Measurements from ENCODE around the gene SOWAHD. TPM values are rescaled to one million over a fixed set of nuclear protein-coding genes. Genes with fewer than 3 reads are reported as not detected.
"Not testable (repeated sequence)": the region's sequence is repeated elsewhere in the genome, so short reads cannot be mapped to it uniquely, and the experiment has no call there.

SOWAHD gene
- total RNA-seq, 1 donor from 2014 or later, result under 0.01 TPM

DNA sequence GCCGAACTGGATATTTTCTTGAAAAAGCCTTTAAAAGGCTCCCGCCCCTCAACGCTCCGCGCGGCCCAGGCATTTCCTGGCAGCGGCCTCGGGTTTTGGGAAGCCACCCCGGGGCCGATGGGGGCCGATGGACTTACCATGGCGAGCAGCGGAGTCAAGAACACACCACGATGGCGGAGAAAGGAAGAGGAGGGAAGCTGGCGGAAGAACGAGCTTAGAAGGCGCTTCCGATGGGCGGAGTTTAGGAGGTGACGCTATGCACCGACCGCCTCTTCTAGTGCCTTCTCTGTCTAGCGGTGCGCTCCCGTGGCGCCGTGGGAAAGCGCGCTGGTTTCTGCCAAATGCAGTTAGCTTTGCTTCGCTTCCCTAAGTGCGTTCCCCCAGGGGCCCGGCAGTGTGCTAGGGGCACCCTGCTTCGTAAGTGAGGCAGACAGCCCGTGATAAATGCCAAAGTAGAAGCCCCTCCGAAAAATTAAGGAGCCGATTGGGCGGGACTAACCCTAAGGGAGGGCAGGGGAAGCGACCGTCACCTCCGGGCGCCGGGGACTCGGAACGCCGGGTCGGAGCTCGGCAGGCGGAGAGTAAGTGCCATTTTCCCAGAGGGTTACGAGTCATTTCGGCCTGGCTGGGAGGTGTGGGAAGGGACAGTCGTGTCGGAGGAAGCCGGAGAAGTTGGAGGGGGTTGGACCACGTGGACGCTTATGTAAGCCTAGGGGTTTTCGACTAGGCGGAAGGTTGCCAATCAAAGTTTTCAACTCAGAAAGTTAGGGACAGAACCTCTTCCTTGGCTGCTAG, 33.2 kb downstream of the SOWAHD start, which contains the start of gene RPL39:
RPL39 (minus strand) TSS at position 194 of the 795 bp plus-strand sequence; CDS start at position 140, 54 bp downstream.
- TF ChIP-seq, protein P1, sequence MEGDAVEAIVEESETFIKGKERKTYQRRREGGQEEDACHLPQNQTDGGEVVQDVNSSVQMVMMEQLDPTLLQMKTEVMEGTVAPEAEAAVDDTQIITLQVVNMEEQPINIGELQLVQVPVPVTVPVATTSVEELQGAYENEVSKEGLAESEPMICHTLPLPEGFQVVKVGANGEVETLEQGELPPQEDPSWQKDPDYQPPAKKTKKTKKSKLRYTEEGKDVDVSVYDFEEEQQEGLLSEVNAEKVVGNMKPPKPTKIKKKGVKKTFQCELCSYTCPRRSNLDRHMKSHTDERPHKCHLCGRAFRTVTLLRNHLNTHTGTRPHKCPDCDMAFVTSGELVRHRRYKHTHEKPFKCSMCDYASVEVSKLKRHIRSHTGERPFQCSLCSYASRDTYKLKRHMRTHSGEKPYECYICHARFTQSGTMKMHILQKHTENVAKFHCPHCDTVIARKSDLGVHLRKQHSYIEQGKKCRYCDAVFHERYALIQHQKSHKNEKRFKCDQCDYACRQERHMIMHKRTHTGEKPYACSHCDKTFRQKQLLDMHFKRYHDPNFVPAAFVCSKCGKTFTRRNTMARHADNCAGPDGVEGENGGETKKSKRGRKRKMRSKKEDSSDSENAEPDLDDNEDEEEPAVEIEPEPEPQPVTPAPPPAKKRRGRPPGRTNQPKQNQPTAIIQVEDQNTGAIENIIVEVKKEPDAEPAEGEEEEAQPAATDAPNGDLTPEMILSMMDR (IDR thresholded peaks at IDR 0.05; ENCODE audit: insufficient read depth, low read length, severe bottlenecking), result no peak
- DNase-seq (ENCODE audit: low read depth) (peak; percentile 76), FAIRE-seq (no peak)
- Histone ChIP-seq H3K4me3 (ENCODE audit: low read depth, low read length) (peak within 1 kb of the TSS; percentile 74), H3K27me3 (ENCODE audit: control insufficient read depth, insufficient read depth, low read length) (no peaks in the 10 kb centered on the region), H3K36me3 (ENCODE audit: control insufficient read depth, insufficient read depth, low read length) (peaks cover 4% of the 10 kb centered on the region)

DNA sequence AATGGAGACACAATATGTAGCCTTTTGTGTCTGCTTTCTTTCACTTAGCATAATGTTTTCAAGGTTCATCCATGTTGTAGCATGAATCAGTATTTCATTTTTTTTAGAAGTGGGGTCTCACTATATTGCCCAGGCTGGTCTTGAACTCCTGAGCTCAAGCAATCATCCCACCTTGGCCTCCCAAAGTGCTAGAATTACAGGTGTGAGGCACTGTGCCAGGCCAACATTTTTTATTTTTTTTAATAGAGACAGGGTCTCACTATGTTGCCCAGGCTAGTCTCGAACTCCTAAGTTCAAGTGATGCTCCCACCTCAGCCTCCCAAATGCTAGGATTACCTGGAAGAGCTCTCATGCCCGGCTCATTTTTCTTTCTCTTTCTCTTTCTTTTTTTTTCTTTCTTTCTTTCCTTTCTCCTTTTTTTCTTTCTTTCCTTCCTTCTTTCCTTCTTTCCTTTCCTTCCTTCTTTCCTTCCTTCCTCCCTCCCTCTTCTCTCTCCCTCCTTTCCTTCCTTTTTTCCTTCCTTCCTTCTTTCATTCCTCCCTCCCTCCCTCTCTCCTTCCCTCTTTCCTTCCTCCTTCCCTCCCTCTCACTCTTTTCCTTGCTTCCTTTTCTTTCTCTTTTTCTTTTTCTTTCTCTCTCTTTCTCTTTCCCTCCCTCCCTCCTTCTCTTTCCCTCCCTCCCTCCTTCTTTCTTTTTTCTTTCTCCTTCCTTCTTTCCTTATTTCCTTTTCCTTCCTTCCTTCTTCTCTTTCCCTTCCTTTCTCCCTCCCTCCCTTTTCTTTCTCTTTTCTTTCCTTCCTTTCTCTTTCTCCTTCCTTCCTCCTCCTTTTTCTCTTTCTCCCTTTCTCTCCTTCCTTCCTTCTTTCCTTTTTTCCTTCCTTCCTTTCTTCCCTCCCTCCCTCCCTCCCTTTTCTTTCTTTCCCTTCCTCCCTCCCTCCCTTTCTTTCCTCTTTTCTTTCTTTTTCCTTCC, 43.1 kb downstream of the SOWAHD start:
- FAIRE-seq (no peak), DNase-seq (ENCODE audit: low read depth) (no peak)
- H3K36me3 ChIP-seq (ENCODE audit: control insufficient read depth, insufficient read depth, low read length), result no peaks in the 10 kb centered on the region
- TF ChIP-seq, protein P1 (IDR thresholded peaks at IDR 0.05; ENCODE audit: insufficient read depth, low read length, severe bottlenecking), result no peak
- no peak overlapping the region for H3K4me3 ChIP-seq (ENCODE audit: low read depth, low read length)
- H3K27me3 ChIP-seq (ENCODE audit: control insufficient read depth, insufficient read depth, low read length), result no peaks in the 10 kb centered on the region

DNA sequence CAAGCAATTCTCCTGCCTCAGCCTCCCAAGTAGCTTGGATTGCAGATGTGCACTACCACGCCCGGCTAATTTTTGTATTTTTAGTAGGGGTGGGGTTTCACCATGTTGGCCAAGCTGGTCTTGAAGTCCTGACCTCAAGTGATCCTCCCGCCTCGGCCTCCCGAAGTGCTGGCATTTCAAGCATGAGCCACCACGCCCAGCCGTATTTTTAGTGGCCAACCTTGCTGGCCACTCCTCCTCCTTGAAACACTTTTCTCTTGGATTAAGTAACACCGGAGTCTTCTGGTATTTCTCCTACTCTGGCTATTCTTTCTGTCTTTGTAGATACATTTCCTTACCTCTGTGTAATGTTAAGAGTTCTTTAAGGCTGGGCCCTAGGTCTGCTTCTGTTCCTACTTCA, 44.2 kb downstream of the SOWAHD start:
- DNase-seq (ENCODE audit: low read depth) (no peak), FAIRE-seq (no peak)
- H3K4me3 ChIP-seq (ENCODE audit: low read depth, low read length), result no peak overlapping the region
- TF ChIP-seq, protein P1 (IDR thresholded peaks at IDR 0.05; ENCODE audit: insufficient read depth, low read length, severe bottlenecking), result no peak
- H3K36me3 ChIP-seq (ENCODE audit: control insufficient read depth, insufficient read depth, low read length), result no peaks in the 10 kb centered on the region
- H3K27me3 ChIP-seq (ENCODE audit: control insufficient read depth, insufficient read depth, low read length), result no peaks in the 10 kb centered on the region

DNA sequence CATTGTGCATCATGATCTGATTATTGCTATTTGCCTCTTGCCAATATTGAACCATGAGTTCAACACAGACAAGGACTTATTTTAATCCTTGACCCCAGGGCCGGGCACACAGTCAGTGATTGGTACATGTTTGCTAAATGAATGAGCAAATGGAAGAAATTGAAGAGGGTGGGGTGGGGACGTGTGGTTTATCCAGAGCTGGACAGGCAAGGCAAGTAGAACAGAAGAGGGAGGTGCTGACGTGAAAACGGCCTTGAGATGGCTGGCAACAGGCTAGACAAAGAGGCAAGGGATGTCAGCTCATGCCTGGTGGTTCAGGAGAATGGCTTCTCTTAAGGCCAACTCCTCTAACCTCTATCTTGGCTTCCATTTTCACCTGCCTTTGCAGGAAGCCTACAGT, 50.1 kb downstream of the SOWAHD start:
- H3K36me3 ChIP-seq (ENCODE audit: control insufficient read depth, insufficient read depth, low read length); H3K4me3 ChIP-seq (ENCODE audit: low read depth, low read length); DNase-seq (ENCODE audit: low read depth); H3K27me3 ChIP-seq (ENCODE audit: control insufficient read depth, insufficient read depth, low read length): not testable (repeated sequence)
- FAIRE-seq, result peak; percentile 73

DNA sequence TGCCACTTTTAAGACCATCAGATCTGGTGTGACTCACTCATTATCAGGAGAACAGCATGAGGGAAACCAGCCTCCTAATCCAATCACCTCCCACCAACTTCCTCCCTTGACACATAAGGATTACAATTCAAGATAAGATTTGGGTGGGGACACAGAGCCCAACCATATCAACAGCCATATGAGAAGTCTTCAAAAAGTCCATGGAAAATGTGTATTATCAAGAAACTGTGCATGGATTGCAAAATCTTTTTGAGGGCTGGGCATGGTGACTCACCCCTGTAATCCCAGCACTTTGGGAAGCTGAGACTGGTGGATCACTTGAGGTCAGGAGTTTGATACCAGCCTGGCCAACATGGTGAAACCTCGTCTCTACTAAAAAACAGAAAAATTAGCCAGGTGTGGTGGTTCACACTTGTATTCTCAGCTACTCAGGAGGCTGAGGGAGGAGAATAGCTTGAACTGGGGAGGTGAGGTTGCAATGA, 50.8 kb downstream of the SOWAHD start:
- H3K4me3 ChIP-seq (ENCODE audit: low read depth, low read length), result no peak overlapping the region
- H3K36me3 ChIP-seq (ENCODE audit: control insufficient read depth, insufficient read depth, low read length), result no peaks in the 10 kb centered on the region
- TF ChIP-seq, protein P1 (IDR thresholded peaks at IDR 0.05; ENCODE audit: insufficient read depth, low read length, severe bottlenecking), result no peak
- no peaks in the 10 kb centered on the region for H3K27me3 ChIP-seq (ENCODE audit: control insufficient read depth, insufficient read depth, low read length)
- FAIRE-seq (no peak), DNase-seq (ENCODE audit: low read depth) (peak; percentile 13)

Other genes with a start within 250 kb of the SOWAHD start
- gene STEEP1, start 193.2 kb upstream of the SOWAHD start, total RNA-seq, result 48.9 and 55.5 TPM in 2 replicates
- 18.4 and 23.7 TPM in 2 replicates for gene UBE2A, start 184.0 kb upstream of the SOWAHD start, total RNA-seq
- 3.5 and 5.8 TPM in 2 replicates for gene NKRF, start 152.2 kb upstream of the SOWAHD start, total RNA-seq
- 1.6 and 1.7 TPM in 2 replicates for gene SEPTIN6, start 65.4 kb upstream of the SOWAHD start, total RNA-seq
- gene RPL39, start 33.0 kb downstream of the SOWAHD start, total RNA-seq, result 2,415 and 8,689 TPM in 2 replicates
- gene UPF3B, start 94.4 kb downstream of the SOWAHD start, total RNA-seq, result 1.1 and 2.9 TPM in 2 replicates
- gene RNF113A, start 113.1 kb downstream of the SOWAHD start, total RNA-seq, result 13.2 and 17.6 TPM in 2 replicates
- gene NDUFA1, start 113.2 kb downstream of the SOWAHD start, total RNA-seq, result 55.5 and 143 TPM in 2 replicates
- gene AKAP14, start 137.3 kb downstream of the SOWAHD start, total RNA-seq, result not detected in 2 replicates
- 3.4 and 6.1 TPM in 2 replicates for gene NKAP, start 185.2 kb downstream of the SOWAHD start, total RNA-seq

All from bronchial epithelial cell (primary cell).